ENCODE results near the gene TTC39C. TPM values are rescaled to one million over a fixed set of nuclear protein-coding genes. Genes with fewer than 3 reads are reported as not detected.
A peak's percentile ranks its signal among the peaks of the same experiment; 100 is the strongest.

Gene TTC39C
- total and polyA plus RNA-seq, 12 donors, result 28.9 to 77.6 (median 49.3) TPM

DNA sequence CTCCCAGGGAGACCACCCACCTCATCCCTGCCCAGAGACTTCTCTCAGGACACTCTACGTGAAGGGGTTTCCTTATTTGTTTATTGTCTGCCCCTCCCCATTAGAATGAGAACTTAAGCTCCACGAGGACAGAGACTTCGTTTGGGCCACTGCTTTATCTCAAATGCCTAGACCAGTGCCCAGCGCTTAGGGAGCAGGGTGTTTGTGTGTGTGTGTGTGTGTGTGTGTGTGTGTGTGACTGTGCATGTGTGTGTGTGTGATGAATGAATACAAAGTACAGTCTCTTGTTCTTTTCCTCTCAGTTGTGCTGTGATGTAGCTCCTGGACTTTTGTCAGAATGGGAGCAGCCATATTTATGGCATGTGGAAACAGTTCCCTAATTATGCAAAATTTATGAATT, 89.9 kb downstream of the TTC39C start:
- H3K36me3 ChIP-seq (replicated peaks in 1 of 2), result no peaks in the 10 kb centered on the region
- no peak for DNase-seq
- no peaks in the 10 kb centered on the region for H3K27me3 ChIP-seq
- H3K4me3 ChIP-seq, result no peak overlapping the region
- 84 to 89% (median 89%) methylated on average over 4 of the region's 4 CpGs for WGBS, 4 donors
- H3K27ac ChIP-seq, result no peak overlapping the region
- TF ChIP-seq, protein P1, sequence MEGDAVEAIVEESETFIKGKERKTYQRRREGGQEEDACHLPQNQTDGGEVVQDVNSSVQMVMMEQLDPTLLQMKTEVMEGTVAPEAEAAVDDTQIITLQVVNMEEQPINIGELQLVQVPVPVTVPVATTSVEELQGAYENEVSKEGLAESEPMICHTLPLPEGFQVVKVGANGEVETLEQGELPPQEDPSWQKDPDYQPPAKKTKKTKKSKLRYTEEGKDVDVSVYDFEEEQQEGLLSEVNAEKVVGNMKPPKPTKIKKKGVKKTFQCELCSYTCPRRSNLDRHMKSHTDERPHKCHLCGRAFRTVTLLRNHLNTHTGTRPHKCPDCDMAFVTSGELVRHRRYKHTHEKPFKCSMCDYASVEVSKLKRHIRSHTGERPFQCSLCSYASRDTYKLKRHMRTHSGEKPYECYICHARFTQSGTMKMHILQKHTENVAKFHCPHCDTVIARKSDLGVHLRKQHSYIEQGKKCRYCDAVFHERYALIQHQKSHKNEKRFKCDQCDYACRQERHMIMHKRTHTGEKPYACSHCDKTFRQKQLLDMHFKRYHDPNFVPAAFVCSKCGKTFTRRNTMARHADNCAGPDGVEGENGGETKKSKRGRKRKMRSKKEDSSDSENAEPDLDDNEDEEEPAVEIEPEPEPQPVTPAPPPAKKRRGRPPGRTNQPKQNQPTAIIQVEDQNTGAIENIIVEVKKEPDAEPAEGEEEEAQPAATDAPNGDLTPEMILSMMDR (IDR thresholded peaks at IDR 0.05), result no peak
- no peak for TF ChIP-seq POLR2A (IDR thresholded peaks at IDR 0.05)
- H3K9me3 ChIP-seq (replicated peaks in 1 of 3), result peaks cover 0 to 3% (median 0%) of the 10 kb centered on the region in 3 donors
- peaks cover 0 to 8% of the 10 kb centered on the region in 2 donors for H3K4me1 ChIP-seq (replicated peaks in 1 of 2)
- intact Hi-C loops (cut with DNase I), result no loop called here

DNA sequence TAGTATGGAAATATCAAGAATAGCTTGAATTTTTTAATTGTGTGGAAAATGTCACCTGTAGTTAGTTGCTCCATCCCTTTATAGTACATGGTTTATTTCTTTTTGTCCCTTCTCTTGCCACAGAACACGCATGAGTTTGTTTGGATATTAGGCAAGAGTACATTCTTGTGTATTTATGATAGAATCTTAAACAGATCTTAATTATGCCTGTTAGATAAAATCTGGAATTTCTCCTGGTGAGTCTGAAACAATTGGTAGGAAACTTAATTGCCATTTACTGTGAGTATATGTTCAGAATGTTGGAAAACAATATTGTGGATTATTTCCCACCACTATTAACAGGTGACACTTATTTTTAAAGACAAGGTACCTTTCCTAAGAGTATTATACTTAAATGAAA, 94.1 kb downstream of the TTC39C start:
- DNase-seq, result no peak
- H3K27me3 ChIP-seq, result no peaks in the 10 kb centered on the region
- peaks cover 14 to 20% of the 10 kb centered on the region in 2 donors for H3K4me1 ChIP-seq (replicated peaks in 1 of 2)
- H3K27ac ChIP-seq, result no peak overlapping the region
- intact Hi-C loops (cut with DNase I), result no loop called here
- H3K36me3 ChIP-seq (replicated peaks in 1 of 2), result no peaks in the 10 kb centered on the region
- H3K4me3 ChIP-seq, result no peak overlapping the region
- TF ChIP-seq, protein P1 (IDR thresholded peaks at IDR 0.05), result no peak
- TF ChIP-seq POLR2A (IDR thresholded peaks at IDR 0.05), result no peak
- WGBS, 4 donors, result 88 to 100% (median 97%) methylated on average over 1 of the region's 1 CpG
- H3K9me3 ChIP-seq (replicated peaks in 1 of 3), result no peaks in the 10 kb centered on the region

DNA sequence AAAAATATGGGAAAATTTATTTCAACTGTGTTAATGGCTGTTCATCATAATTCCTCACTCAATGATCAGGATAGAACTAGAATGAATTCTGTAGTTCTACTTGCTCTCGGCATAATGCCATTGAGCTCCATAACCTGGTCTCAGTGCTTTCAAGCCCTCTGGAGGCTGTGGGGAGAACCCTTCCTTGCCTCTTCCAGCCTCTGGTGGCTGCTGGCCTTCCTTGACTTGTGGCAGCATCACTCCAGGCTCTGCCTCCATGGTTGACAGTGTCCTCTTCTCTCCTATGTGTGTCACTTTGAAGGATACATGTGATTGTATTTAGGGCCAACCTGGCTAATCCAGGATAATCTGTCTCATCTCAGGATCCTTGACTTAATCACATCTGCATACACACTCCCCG, 97.4 kb downstream of the TTC39C start:
- DNase-seq, result no peak
- H3K36me3 ChIP-seq (replicated peaks in 1 of 2), result no peaks in the 10 kb centered on the region
- TF ChIP-seq, protein P1 (IDR thresholded peaks at IDR 0.05), result no peak
- TF ChIP-seq POLR2A (IDR thresholded peaks at IDR 0.05), result no peak
- peak overlapping the region; percentile 76 to 93 (median 83) for H3K27ac ChIP-seq
- intact Hi-C loops (cut with DNase I), result loop anchor here in 1 of 2 donors (10.0 kb wide), 1 partner anchor 297 kb away; no protein-coding TSS in a partner anchor
- H3K27me3 ChIP-seq, result no peaks in the 10 kb centered on the region
- no peak overlapping the region for H3K4me3 ChIP-seq
- H3K9me3 ChIP-seq (replicated peaks in 1 of 3), result no peaks in the 10 kb centered on the region
- peaks cover 36 to 38% of the 10 kb centered on the region in 2 donors for H3K4me1 ChIP-seq (replicated peaks in 1 of 2)
- WGBS, 4 donors, result 64 to 75% (median 74%) methylated on average over 2 of the region's 2 CpGs

DNA sequence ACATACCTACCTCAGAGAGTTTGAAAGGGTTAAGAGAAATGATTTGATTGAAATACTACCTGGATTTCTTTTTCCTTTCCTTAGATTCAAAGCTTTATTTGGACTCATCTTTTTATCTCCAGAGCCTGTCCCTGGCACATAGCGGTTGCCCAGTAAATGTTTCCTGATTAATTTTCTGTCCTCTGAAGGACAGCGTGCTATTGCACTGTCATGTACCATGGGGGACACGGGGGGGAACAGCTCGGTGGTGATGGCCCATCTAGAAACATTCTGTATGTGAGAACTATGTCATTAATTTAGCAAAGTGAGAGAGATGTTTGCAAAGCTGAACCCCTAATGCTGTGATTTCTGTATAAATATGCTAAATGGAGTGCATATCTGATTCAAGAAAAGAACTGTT, 97.9 kb downstream of the TTC39C start:
- intact Hi-C loops (cut with DNase I), result loop anchor here in 1 of 2 donors (10.0 kb wide), 1 partner anchor 298 kb away; no protein-coding TSS in a partner anchor
- TF ChIP-seq, protein P1 (IDR thresholded peaks at IDR 0.05), result no peak
- no peak for TF ChIP-seq POLR2A (IDR thresholded peaks at IDR 0.05)
- no peaks in the 10 kb centered on the region for H3K36me3 ChIP-seq (replicated peaks in 1 of 2)
- DNase-seq, result peak in 6 of 7 donors; percentile 38 to 68 (median 48)
- no peaks in the 10 kb centered on the region for H3K9me3 ChIP-seq (replicated peaks in 1 of 3)
- WGBS, 4 donors, result 32 to 50% (median 42%) methylated on average over 4 of the region's 4 CpGs
- H3K4me3 ChIP-seq, result peak overlapping the region in 1 of 4 donors; percentile 10
- no peaks in the 10 kb centered on the region for H3K27me3 ChIP-seq
- peaks cover 36 to 38% of the 10 kb centered on the region in 2 donors for H3K4me1 ChIP-seq (replicated peaks in 1 of 2)
- peak overlapping the region; percentile 76 to 93 (median 83) for H3K27ac ChIP-seq
